SK-N-SH (cell line): Measurements from ENCODE around the gene ILDR1. TPM values are rescaled to one million over a fixed set of nuclear protein-coding genes. Genes with fewer than 3 reads are reported as not detected.

ENCODE experiments used
- CTCF ChIA-PET: fragments of 300-600, 350-600 bp; formaldehyde crosslinking; extraction: SDS; loops from one replicate; lab custom pipeline; 2021; lab: Yijun Ruan, JAX
- POLR2A ChIA-PET: fragments of 350-600 bp; sonication (Branson Sonifier 250); formaldehyde crosslinking; extraction: SDS; loops from one replicate; lab custom pipeline; 2020; ENCODE audit warnings: antibody characterized with exemption, inconsistent platforms; lab: Yijun Ruan, JAX
- DNase-seq: peaks from one replicate; pipeline ENCODE4 v3.0.0; 2012
- H2AFZ ChIP-seq: fragments of 200-600 bp; sonication (generic); 2 replicates; pipeline ENCODE4 v1.8.1; 2016; ENCODE audit warnings: antibody characterized with exemption, mild to moderate bottlenecking, low read depth
- H3F3A ChIP-seq: fragments of 200-600 bp; sonication (generic); replicated peaks from 2 replicates; pipeline ENCODE3; 2016; ENCODE audit warnings: antibody characterized with exemption, mild to moderate bottlenecking; ENCODE audit not compliant: insufficient read depth
- H3K27ac ChIP-seq, 2 experiments: fragments of 200-500 bp in 1 of 2; fragments of 200-600 bp in 1 of 2; sonication (Bioruptor generic) in 1 of 2; sonication (generic), shearing (Covaris generic) in 1 of 2; 2 replicates each; pipeline versions ENCODE4 v1.5.1 to v1.6.1; 2014 to 2016; ENCODE audit warnings: low read depth in 2 of 2, inconsistent platforms in 1 of 2, low read length in 1 of 2, mild to moderate bottlenecking in 1 of 2, mixed read lengths in 1 of 2
- H3K27me3 ChIP-seq: fragments of 200-600 bp; sonication (generic), shearing (Covaris generic); 2 replicates; pipeline ENCODE4 v1.6.1; 2016; ENCODE audit warnings: mixed run types; ENCODE audit not compliant: insufficient read depth
- H3K36me3 ChIP-seq, 2 experiments: fragments of 200-500 bp in 1 of 2; fragments of 200-600 bp in 1 of 2; sonication (Bioruptor generic) in 1 of 2; sonication (generic) in 1 of 2; replicated peaks in 1 of 2; 2 replicates each; pipeline versions ENCODE3 to v1.5.1; 2014 to 2016; ENCODE audit warnings: low read length in 1 of 2, mild to moderate bottlenecking in 1 of 2; ENCODE audit not compliant: insufficient read depth in 2 of 2, control insufficient read depth in 1 of 2
- H3K4me1 ChIP-seq, 2 experiments: fragments of 200-500 bp in 1 of 2; fragments of 200-600 bp in 1 of 2; sonication (Bioruptor generic) in 1 of 2; sonication (generic), shearing (Covaris generic) in 1 of 2; 2 replicates each; pipeline versions ENCODE4 v1.5.1 to v1.6.1; 2014 to 2016; ENCODE audit warnings: low read depth in 1 of 2, low read length in 1 of 2, mixed run types in 1 of 2; ENCODE audit not compliant: insufficient read depth in 2 of 2, control insufficient read depth in 1 of 2
- H3K4me2 ChIP-seq: fragments of 200-600 bp; sonication (generic), shearing (Covaris generic); 2 replicates; pipeline ENCODE4 v1.6.1; 2017; ENCODE audit warnings: mixed run types
- H3K4me3 ChIP-seq, 2 experiments: fragments of 200-500 bp in 1 of 2; fragments of 200-600 bp in 1 of 2; sonication (Bioruptor generic) in 1 of 2; sonication (generic), shearing (Covaris generic) in 1 of 2; 2 replicates each; pipeline versions ENCODE4 v1.5.1 to v1.8.1; 2014 to 2016; ENCODE audit warnings: low read depth in 2 of 2, inconsistent platforms in 1 of 2, low read length in 1 of 2, mild to moderate bottlenecking in 1 of 2, mixed read lengths in 1 of 2, moderate library complexity in 1 of 2
- H3K79me2 ChIP-seq: fragments of 200-600 bp; sonication (generic); 2 replicates; pipeline ENCODE4 v1.8.1; 2017; ENCODE audit warnings: mild to moderate bottlenecking; ENCODE audit not compliant: insufficient read depth
- H3K9ac ChIP-seq: fragments of 200-600 bp; sonication (generic); 2 replicates; pipeline ENCODE4 v1.6.1; 2017; ENCODE audit warnings: mixed run types
- H3K9me2 ChIP-seq: fragments of 200-600 bp; sonication (generic); 2 replicates; pipeline ENCODE4 v1.6.1; 2017; ENCODE audit warnings: mixed run types
- H3K9me3 ChIP-seq: fragments of 200-600 bp; sonication (generic); 2 replicates; pipeline ENCODE4 v1.6.1; 2017; ENCODE audit warnings: mixed run types, mild to moderate bottlenecking, moderate library complexity
- H4K20me1 ChIP-seq: fragments of 200-600 bp; sonication (generic); 2 replicates; pipeline ENCODE4 v1.6.1; 2017; ENCODE audit warnings: mild to moderate bottlenecking, mixed run types; ENCODE audit not compliant: insufficient read depth
- CHD2 ChIP-seq: fragments of 150-350 bp; IDR thresholded peaks from 2 replicates; pipeline ENCODE4 v1.6.1; 2018; ENCODE audit warnings: low read length; ENCODE audit not compliant: partially characterized antibody
- ELF1 ChIP-seq: IDR thresholded peaks from 2 replicates; pipeline ENCODE4 v1.4.0; 2012
- EZH2phosphoT487 ChIP-seq: fragments of 200-600 bp; sonication (generic); IDR thresholded peaks from 2 replicates; pipeline ENCODE4 v1.6.1; 2017; ENCODE audit warnings: low read depth, mixed run types, mild to moderate bottlenecking, antibody characterized with exemption, moderate library complexity, borderline replicate concordance
- FOSL2 ChIP-seq: IDR thresholded peaks from 2 replicates; pipeline ENCODE4 v1.4.0; 2012; ENCODE audit warnings: low read depth, mild to moderate bottlenecking, moderate library complexity, borderline replicate concordance
- GABPA ChIP-seq: IDR thresholded peaks from 2 replicates; pipeline ENCODE4 v1.4.0; 2012; ENCODE audit warnings: low read depth, mild to moderate bottlenecking
- MEF2A ChIP-seq: IDR thresholded peaks from 2 replicates; pipeline ENCODE4 v1.4.0; 2012; ENCODE audit warnings: low read depth, borderline replicate concordance
- MXI1 ChIP-seq: IDR thresholded peaks from 2 replicates; pipeline ENCODE4 v1.6.1; 2012; ENCODE audit warnings: mild to moderate bottlenecking, low read depth, low read length, improper control_type of control experiment
- NFIC ChIP-seq: IDR thresholded peaks from 2 replicates; pipeline ENCODE4 v1.4.0; 2012; ENCODE audit warnings: borderline replicate concordance
- NRF1 ChIP-seq: IDR thresholded peaks from 2 replicates; pipeline ENCODE4 v1.6.1; 2012; ENCODE audit warnings: low read depth, mild to moderate bottlenecking, low read length
- RAD21 ChIP-seq: IDR thresholded peaks from 2 replicates; pipeline ENCODE4 v1.6.1; 2012; ENCODE audit warnings: mild to moderate bottlenecking, low read length
- RFX5 ChIP-seq: IDR thresholded peaks from 2 replicates; pipeline ENCODE4 v1.6.1; 2012; ENCODE audit warnings: mild to moderate bottlenecking, improper control_type of control experiment, low read length
- SIN3A ChIP-seq: IDR thresholded peaks from 2 replicates; pipeline ENCODE4 v1.6.1; 2012; ENCODE audit warnings: low read depth, mild to moderate bottlenecking, low read length, moderate library complexity, borderline replicate concordance
- TAF1 ChIP-seq: IDR thresholded peaks from 2 replicates; pipeline ENCODE4 v1.6.1; 2012; ENCODE audit warnings: low read depth, mild to moderate bottlenecking, low read length, moderate library complexity, borderline replicate concordance
- TCF12 ChIP-seq: IDR thresholded peaks from 2 replicates; pipeline ENCODE4 v1.4.0; 2012
- YY1 ChIP-seq: IDR thresholded peaks from 2 replicates; pipeline ENCODE4 v1.4.0; 2012; ENCODE audit warnings: low read depth, mild to moderate bottlenecking
- WGBS: methylation state at CpG from one replicate; pipeline ENCODE4 v1.1.6; 2017; ENCODE audit warnings: low lambda C conversion rate; 5-methylcytosine and 5-hydroxymethylcytosine counted together
- polyA plus RNA-seq, 3 experiments: library from polyadenylated mRNA; depleted of rRNA; stranded (reverse); fragments of >200 nt; gene quantifications; 2 replicates each; pipeline ENCODE4 v1.2.3, GENCODE V29; 2012
- TF ChIP-seq, protein P1 (sequence below): fragments of 200-600 bp; sonication (generic); IDR thresholded peaks from 2 replicates; pipeline ENCODE4 v1.6.1; 2017; ENCODE audit warnings: antibody characterized with exemption, mild to moderate bottlenecking, moderate library complexity
- TF ChIP-seq, protein P2 (sequence below): IDR thresholded peaks from 2 replicates; pipeline ENCODE4 v1.4.0; 2012; ENCODE audit warnings: low read depth
- TF ChIP-seq, protein P3 (sequence below): IDR thresholded peaks from 2 replicates; pipeline ENCODE4 v1.4.0; 2012; ENCODE audit warnings: low read depth, borderline replicate concordance
- TF ChIP-seq, protein P4 (sequence below): IDR thresholded peaks from 2 replicates; pipeline ENCODE4 v1.4.0; 2012; ENCODE audit warnings: low read depth, borderline replicate concordance
- TF ChIP-seq, protein P5 (sequence below): IDR thresholded peaks from 2 replicates; pipeline ENCODE4 v1.6.1; 2012; ENCODE audit warnings: mild to moderate bottlenecking, low read depth, low read length, moderate library complexity

Gene ILDR1
- polyA plus RNA-seq, 1 of the 3 experiments (the other 2 are of a cell fraction): 0.02 TPM

DNA sequence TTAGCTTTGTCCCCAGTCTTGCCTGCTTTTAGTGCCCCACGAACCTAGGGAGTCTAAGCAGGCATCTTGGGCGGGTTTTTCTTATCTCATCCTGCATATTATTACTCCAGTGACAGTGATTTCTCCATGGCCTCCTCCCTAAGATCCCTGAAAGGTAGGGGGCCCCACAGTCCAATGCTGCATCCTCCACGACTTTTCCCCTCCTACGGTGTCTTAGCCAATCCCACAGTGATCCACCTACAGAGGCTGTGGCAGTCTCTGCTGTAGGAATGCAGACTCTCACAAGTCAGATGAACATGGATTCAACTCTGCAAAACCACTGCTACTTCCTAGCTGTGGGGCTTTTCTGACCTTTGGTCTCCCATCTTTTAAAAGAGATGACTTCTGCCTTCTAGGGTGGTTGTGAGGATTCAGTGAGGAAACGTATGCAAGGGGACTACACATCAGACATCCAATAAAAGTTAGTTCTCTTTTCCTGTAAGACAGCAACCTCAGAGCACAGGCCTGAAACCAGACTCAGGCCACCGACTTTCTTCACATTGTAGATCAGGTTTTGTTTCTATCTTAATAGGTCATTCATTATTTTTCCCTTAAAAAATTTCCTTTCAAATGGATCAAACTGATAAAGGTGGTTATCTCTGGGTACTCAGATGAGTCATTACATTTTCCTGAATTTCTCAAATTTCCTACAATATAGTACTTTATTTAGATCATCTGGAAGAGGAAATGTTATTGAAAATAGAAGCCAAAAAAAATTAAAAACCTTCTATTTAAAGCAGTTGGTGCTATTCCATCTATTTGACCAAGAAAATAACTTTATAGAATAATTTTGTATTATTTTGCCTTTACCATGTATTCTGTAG is 23.2 kb downstream of the ILDR1 start:
- WGBS: 34% methylated on average over 6 of the region's 6 CpGs
- no peaks in the 10 kb centered on the region for H3K27me3 ChIP-seq
- no peaks in the 10 kb centered on the region for H3K9me3 ChIP-seq
- ChIA-PET CTCF (interaction anchor here (1.1 kb wide), 1 partner anchor 452 kb away, joined by 4 read pairs; no protein-coding TSS in a partner anchor), POLR2A (no interaction called here)
- H3F3A ChIP-seq: peaks cover 4% of the 10 kb centered on the region
- TF ChIP-seq TCF12: no peak
- TF ChIP-seq, protein P1, sequence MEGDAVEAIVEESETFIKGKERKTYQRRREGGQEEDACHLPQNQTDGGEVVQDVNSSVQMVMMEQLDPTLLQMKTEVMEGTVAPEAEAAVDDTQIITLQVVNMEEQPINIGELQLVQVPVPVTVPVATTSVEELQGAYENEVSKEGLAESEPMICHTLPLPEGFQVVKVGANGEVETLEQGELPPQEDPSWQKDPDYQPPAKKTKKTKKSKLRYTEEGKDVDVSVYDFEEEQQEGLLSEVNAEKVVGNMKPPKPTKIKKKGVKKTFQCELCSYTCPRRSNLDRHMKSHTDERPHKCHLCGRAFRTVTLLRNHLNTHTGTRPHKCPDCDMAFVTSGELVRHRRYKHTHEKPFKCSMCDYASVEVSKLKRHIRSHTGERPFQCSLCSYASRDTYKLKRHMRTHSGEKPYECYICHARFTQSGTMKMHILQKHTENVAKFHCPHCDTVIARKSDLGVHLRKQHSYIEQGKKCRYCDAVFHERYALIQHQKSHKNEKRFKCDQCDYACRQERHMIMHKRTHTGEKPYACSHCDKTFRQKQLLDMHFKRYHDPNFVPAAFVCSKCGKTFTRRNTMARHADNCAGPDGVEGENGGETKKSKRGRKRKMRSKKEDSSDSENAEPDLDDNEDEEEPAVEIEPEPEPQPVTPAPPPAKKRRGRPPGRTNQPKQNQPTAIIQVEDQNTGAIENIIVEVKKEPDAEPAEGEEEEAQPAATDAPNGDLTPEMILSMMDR: no peak
- no peak for TF ChIP-seq CHD2
- TF ChIP-seq, protein P2, sequence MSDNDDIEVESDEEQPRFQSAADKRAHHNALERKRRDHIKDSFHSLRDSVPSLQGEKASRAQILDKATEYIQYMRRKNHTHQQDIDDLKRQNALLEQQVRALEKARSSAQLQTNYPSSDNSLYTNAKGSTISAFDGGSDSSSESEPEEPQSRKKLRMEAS: no peak
- TF ChIP-seq RFX5: no peak
- TF ChIP-seq ELF1: no peak
- TF ChIP-seq, protein P3, sequence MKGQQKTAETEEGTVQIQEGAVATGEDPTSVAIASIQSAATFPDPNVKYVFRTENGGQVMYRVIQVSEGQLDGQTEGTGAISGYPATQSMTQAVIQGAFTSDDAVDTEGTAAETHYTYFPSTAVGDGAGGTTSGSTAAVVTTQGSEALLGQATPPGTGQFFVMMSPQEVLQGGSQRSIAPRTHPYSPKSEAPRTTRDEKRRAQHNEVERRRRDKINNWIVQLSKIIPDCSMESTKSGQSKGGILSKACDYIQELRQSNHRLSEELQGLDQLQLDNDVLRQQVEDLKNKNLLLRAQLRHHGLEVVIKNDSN: no peak
- no peak for TF ChIP-seq SIN3A
- TF ChIP-seq, protein P4, sequence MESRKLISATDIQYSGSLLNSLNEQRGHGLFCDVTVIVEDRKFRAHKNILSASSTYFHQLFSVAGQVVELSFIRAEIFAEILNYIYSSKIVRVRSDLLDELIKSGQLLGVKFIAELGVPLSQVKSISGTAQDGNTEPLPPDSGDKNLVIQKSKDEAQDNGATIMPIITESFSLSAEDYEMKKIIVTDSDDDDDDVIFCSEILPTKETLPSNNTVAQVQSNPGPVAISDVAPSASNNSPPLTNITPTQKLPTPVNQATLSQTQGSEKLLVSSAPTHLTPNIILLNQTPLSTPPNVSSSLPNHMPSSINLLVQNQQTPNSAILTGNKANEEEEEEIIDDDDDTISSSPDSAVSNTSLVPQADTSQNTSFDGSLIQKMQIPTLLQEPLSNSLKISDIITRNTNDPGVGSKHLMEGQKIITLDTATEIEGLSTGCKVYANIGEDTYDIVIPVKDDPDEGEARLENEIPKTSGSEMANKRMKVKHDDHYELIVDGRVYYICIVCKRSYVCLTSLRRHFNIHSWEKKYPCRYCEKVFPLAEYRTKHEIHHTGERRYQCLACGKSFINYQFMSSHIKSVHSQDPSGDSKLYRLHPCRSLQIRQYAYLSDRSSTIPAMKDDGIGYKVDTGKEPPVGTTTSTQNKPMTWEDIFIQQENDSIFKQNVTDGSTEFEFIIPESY: no peak
- TF ChIP-seq MXI1: no peak
- TF ChIP-seq GABPA: no peak
- TF ChIP-seq NFIC: no peak
- no peak for TF ChIP-seq NRF1
- no peak for TF ChIP-seq YY1
- TF ChIP-seq EZH2phosphoT487: no peak
- no peak for TF ChIP-seq FOSL2
- TF ChIP-seq, protein P5, sequence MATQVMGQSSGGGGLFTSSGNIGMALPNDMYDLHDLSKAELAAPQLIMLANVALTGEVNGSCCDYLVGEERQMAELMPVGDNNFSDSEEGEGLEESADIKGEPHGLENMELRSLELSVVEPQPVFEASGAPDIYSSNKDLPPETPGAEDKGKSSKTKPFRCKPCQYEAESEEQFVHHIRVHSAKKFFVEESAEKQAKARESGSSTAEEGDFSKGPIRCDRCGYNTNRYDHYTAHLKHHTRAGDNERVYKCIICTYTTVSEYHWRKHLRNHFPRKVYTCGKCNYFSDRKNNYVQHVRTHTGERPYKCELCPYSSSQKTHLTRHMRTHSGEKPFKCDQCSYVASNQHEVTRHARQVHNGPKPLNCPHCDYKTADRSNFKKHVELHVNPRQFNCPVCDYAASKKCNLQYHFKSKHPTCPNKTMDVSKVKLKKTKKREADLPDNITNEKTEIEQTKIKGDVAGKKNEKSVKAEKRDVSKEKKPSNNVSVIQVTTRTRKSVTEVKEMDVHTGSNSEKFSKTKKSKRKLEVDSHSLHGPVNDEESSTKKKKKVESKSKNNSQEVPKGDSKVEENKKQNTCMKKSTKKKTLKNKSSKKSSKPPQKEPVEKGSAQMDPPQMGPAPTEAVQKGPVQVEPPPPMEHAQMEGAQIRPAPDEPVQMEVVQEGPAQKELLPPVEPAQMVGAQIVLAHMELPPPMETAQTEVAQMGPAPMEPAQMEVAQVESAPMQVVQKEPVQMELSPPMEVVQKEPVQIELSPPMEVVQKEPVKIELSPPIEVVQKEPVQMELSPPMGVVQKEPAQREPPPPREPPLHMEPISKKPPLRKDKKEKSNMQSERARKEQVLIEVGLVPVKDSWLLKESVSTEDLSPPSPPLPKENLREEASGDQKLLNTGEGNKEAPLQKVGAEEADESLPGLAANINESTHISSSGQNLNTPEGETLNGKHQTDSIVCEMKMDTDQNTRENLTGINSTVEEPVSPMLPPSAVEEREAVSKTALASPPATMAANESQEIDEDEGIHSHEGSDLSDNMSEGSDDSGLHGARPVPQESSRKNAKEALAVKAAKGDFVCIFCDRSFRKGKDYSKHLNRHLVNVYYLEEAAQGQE: no peak
- no peak for TF ChIP-seq TAF1
- no peak for TF ChIP-seq MEF2A
- TF ChIP-seq RAD21: no peak
- no peaks in the 10 kb centered on the region for H3K36me3 ChIP-seq
- H3K4me2 ChIP-seq: no peak overlapping the region
- H3K4me3 ChIP-seq: no peak overlapping the region
- H2AFZ ChIP-seq: peak overlapping the region; percentile 74
- H3K4me1 ChIP-seq: peaks cover 0 to 8% of the 10 kb centered on the region in 2 experiments; a peak in 1 of 4 replicates
- no peaks in the 10 kb centered on the region for H3K79me2 ChIP-seq
- DNase-seq: no peak
- H3K9me2 ChIP-seq: no peaks in the 10 kb centered on the region
- no peaks in the 10 kb centered on the region for H4K20me1 ChIP-seq
- no peak overlapping the region; a peak in 1 of 4 replicates for H3K27ac ChIP-seq
- no peak overlapping the region for H3K9ac ChIP-seq
